Urothelium cell line (cell line): ENCODE data around the gene AK8.

ENCODE experiments used
- DNase-seq: peaks from one replicate; pipeline ENCODE4 v3.0.0; 2011; ENCODE audit warnings: low spot score, mixed read lengths
- FAIRE-seq: peaks from 2 replicates; lab custom pipeline; 2011; peaks lifted over from hg19 to GRCh38; lab: Jason Lieb, UNC

The AK8 gene

GRCh38 chr9:132862533-132862932 is 15.6 kb downstream of the AK8 start:
- no peak for FAIRE-seq
- no peak for DNase-seq

- FAIRE-seq (no peak), DNase-seq (no peak)
Measured at GRCh38 chr9:132861666-132862065, 16.4 kb downstream of the AK8 start.

GRCh38 chr9:132858751-132859150 is 19.3 kb downstream of the AK8 start:
- FAIRE-seq (no peak), DNase-seq (no peak)

GRCh38 chr9:132857616-132858342 is 20.3 kb downstream of the AK8 start:
- FAIRE-seq (no peak), DNase-seq (no peak)

GRCh38 chr9:132857031-132857430 is 21.1 kb downstream of the AK8 start:
- DNase-seq (no peak), FAIRE-seq (no peak)

- FAIRE-seq (no peak), DNase-seq (no peak)
Measured at GRCh38 chr9:132855904-132856303, 22.2 kb downstream of the AK8 start.

- DNase-seq (no peak), FAIRE-seq (no peak)
Measured at GRCh38 chr9:132854832-132855231, 23.3 kb downstream of the AK8 start.

GRCh38 chr9:132853482-132853881 is 24.6 kb downstream of the AK8 start:
- FAIRE-seq (no peak), DNase-seq (no peak)

GRCh38 chr9:132849185-132849706 is 28.8 kb downstream of the AK8 start:
- FAIRE-seq (no peak), DNase-seq (no peak)

GRCh38 chr9:132846918-132847515 is 31.1 kb downstream of the AK8 start:
- DNase-seq, result no peak
- FAIRE-seq, result no peak

- no peak for FAIRE-seq
Measured at GRCh38 chr9:132846109-132846917, 31.8 kb downstream of the AK8 start.

GRCh38 chr9:132842124-132843044 is 35.7 kb downstream of the AK8 start:
- DNase-seq (no peak), FAIRE-seq (no peak)

More at GRCh38 chr9:132846109-132846917, 31.8 kb downstream of the AK8 start:
- no peak for DNase-seq

GRCh38 chr9:132840980-132841379 is 37.1 kb downstream of the AK8 start:
- FAIRE-seq (no peak), DNase-seq (no peak)

GRCh38 chr9:132838291-132838690 is 39.8 kb downstream of the AK8 start:
- no peak for FAIRE-seq
- DNase-seq, result no peak

GRCh38 chr9:132837501-132838286 is 40.4 kb downstream of the AK8 start:
- FAIRE-seq (no peak), DNase-seq (no peak)

GRCh38 chr9:132834343-132834742 is 43.7 kb downstream of the AK8 start:
- DNase-seq (no peak), FAIRE-seq (no peak)

GRCh38 chr9:132833550-132834121 is 44.4 kb downstream of the AK8 start:
- FAIRE-seq, result no peak
- DNase-seq, result no peak

GRCh38 chr9:132832171-132832881 is 45.8 kb downstream of the AK8 start:
- no peak for DNase-seq
- FAIRE-seq, result no peak
